ENCODE measurements around the gene UBE2J1. TPM values are rescaled to one million over a fixed set of nuclear protein-coding genes. Genes with fewer than 3 reads are reported as not detected.
"Not testable (repeated sequence)": the region's sequence is repeated elsewhere in the genome, so short reads cannot be mapped to it uniquely, and the experiment has no call there.

UBE2J1 gene, protein sequence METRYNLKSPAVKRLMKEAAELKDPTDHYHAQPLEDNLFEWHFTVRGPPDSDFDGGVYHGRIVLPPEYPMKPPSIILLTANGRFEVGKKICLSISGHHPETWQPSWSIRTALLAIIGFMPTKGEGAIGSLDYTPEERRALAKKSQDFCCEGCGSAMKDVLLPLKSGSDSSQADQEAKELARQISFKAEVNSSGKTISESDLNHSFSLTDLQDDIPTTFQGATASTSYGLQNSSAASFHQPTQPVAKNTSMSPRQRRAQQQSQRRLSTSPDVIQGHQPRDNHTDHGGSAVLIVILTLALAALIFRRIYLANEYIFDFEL
- 34.1 and 36.8 TPM in 2 replicates for total RNA-seq
- long read RNA-seq, full-length matches to known transcripts = 14 of 33 reads
- long read RNA-seq, partial matches to known transcripts = 12 of 33 reads
- long read RNA-seq, other reads (novel, unspliced or antisense) = 7 of 33 reads

DNA sequence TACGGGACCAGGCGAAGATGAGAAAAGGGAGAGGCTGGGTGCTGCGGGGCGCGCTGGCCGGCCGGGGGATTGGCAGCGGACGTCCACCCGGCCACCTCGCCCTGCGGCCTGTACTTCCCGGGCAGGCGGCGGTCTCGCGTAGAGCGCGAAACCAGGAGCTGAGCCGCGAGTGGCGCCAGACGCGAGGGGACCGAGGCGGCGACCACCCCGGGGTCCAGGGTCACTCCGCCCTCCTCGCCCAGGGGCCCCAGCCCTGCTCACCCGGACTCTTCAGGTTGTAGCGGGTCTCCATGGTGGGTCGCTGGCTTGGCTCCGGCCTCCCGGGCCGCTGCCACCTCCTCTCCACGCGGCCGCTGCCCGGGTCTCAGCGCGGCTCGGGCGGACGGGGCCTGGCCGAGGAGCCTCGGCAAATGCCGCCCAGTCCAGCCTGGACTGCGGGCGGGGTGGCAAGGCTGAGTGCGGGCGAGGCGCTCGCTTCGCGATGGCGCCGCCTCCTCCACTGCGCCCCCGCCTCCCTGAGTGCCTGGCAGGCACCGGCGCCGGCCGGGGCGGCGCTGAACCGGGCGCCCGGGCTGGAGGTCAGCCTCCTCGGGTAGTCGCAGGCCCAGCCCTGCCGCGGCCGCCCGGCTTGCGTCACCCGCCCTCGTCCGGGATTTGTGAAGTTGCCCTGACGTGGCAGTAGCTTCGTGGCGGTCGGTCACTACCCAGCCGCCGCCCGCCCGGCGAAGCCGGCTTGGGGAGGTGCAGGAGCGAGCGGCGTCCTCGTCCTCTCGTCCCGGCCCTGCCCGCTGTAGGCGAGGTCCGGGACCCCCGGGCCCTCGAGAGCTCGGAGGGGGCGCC, at the start of gene UBE2J1:
TSS of gene UBE2J1 (minus strand) at position 445 of the 840 bp plus-strand sequence. CDS start at position 292, 153 bp downstream.
- Mint-ChIP-seq H3K9me3 (no peaks in the 10 kb centered on the region), H3K4me1 (peaks cover 53% of the 10 kb centered on the region), H3K4me3 (peak within 1 kb of the TSS; percentile 97), H3K27me3 (ENCODE audit: low read depth) (peaks cover 1% of the 10 kb centered on the region), H3K27ac (ENCODE audit: unreplicated experiment) (peak within 1 kb of the TSS; percentile 94), H3K36me3 (ENCODE audit: low read depth) (no peaks in the 10 kb centered on the region)
- TF ChIP-seq, protein P1, sequence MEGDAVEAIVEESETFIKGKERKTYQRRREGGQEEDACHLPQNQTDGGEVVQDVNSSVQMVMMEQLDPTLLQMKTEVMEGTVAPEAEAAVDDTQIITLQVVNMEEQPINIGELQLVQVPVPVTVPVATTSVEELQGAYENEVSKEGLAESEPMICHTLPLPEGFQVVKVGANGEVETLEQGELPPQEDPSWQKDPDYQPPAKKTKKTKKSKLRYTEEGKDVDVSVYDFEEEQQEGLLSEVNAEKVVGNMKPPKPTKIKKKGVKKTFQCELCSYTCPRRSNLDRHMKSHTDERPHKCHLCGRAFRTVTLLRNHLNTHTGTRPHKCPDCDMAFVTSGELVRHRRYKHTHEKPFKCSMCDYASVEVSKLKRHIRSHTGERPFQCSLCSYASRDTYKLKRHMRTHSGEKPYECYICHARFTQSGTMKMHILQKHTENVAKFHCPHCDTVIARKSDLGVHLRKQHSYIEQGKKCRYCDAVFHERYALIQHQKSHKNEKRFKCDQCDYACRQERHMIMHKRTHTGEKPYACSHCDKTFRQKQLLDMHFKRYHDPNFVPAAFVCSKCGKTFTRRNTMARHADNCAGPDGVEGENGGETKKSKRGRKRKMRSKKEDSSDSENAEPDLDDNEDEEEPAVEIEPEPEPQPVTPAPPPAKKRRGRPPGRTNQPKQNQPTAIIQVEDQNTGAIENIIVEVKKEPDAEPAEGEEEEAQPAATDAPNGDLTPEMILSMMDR (conservative IDR thresholded peaks at IDR 0.05) = peak; percentile 21
- DNase-seq (ENCODE audit: low read depth, low spot score) = peak; percentile 82

DNA sequence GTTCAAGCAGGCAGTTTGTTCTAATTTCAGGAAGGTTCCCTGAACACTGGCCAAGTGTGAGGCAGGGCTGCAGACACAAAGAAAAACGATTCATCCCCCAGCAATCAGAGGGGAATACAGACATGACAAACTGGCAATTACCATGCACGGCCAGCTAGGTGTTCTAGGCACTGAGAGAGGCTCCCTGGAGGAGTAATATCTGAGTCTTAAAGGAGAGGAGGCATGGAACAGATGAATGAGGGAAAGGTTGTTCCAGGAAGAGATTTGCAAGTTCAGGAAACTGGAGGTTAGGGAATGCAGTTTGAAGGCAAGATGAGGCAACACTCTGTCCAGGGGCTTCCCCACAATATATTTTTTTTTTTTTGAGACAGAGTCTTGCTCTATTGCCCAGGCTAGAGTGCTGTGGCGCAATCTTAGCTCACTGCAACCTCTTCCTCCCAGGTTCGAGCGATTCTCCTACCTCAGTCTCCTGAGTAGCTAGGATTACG, 48.4 kb upstream of the UBE2J1 start:
- H3K4me3 Mint-ChIP-seq = no peak overlapping the region
- peak overlapping the region; percentile 17 for H3K27ac Mint-ChIP-seq (ENCODE audit: unreplicated experiment)
- no peaks in the 10 kb centered on the region for H3K36me3 Mint-ChIP-seq (ENCODE audit: low read depth)
- H3K27me3 Mint-ChIP-seq (ENCODE audit: low read depth) = no peaks in the 10 kb centered on the region
- TF ChIP-seq, protein P1 (conservative IDR thresholded peaks at IDR 0.05) = no peak
- no peak for DNase-seq (ENCODE audit: low read depth, low spot score)
- H3K9me3 Mint-ChIP-seq = no peaks in the 10 kb centered on the region
- H3K4me1 Mint-ChIP-seq = peaks cover 11% of the 10 kb centered on the region

DNA sequence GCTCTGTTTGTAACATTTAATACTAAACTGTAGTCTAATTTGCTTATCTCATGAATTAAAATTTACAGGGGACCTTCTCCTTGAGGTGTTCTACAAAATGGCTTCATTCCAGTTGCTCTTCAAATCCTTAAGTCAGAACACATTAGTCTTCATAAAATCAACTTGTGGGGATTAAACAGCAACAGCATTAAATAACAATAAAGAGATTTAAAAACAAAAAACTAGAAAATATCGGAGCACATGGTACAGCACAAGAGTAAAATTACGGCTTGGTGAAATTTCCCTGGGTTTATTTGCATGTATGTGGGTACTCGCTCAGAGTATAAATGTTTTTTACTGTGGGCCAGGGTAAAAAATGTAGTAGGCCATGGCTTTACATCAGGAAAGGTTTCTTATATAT, 47.5 kb upstream of the UBE2J1 start:
- H3K27me3 Mint-ChIP-seq (ENCODE audit: low read depth) = no peaks in the 10 kb centered on the region
- no peak for DNase-seq (ENCODE audit: low read depth, low spot score)
- peaks cover 4% of the 10 kb centered on the region for H3K4me1 Mint-ChIP-seq
- TF ChIP-seq, protein P1 (conservative IDR thresholded peaks at IDR 0.05) = no peak
- H3K27ac Mint-ChIP-seq (ENCODE audit: unreplicated experiment) = no peak overlapping the region
- H3K36me3 Mint-ChIP-seq (ENCODE audit: low read depth) = no peaks in the 10 kb centered on the region
- no peak overlapping the region for H3K4me3 Mint-ChIP-seq
- H3K9me3 Mint-ChIP-seq = no peaks in the 10 kb centered on the region

DNA sequence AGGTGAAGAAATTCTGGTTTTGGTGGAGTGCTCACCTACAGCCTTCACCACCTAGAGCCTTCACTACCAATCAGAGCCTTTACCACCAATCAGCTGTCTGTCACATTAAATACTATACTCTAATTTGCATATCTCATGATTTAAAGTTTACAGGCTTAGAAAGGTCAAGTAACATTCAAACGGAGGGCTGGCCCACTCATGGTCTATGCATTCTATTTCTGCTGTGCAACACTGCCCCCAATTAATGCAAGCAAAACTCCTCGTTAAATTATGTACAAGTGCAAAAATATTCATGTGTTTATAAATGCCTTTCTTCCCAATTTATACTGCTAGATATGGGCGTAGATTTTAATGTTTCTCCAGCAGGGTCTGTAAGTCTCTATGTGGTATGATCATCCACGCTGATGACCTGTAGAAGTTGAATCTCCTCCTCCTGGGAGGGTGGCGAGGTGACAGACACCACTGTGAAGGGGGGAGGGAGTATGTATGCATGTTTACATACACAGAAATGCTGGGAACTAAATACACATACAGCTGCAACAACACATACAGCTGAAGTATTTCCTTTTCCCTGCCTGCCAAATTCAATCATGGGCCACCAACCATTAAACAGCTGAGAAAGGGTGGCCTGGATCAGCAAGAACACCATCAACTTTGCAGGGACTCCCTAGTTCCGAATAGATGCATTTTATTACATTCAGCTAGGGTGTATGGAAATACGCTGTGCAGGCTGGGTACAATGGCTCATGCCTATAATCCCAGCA, 46.4 kb upstream of the UBE2J1 start:
- Mint-ChIP-seq H3K27ac (ENCODE audit: unreplicated experiment) (no peak overlapping the region), H3K4me1 (no peaks in the 10 kb centered on the region), H3K27me3 (ENCODE audit: low read depth) (no peaks in the 10 kb centered on the region), H3K4me3 (no peak overlapping the region), H3K36me3 (ENCODE audit: low read depth) (no peaks in the 10 kb centered on the region), H3K9me3 (no peaks in the 10 kb centered on the region)
- TF ChIP-seq, protein P1 (conservative IDR thresholded peaks at IDR 0.05) = no peak
- DNase-seq (ENCODE audit: low read depth, low spot score) = no peak

DNA sequence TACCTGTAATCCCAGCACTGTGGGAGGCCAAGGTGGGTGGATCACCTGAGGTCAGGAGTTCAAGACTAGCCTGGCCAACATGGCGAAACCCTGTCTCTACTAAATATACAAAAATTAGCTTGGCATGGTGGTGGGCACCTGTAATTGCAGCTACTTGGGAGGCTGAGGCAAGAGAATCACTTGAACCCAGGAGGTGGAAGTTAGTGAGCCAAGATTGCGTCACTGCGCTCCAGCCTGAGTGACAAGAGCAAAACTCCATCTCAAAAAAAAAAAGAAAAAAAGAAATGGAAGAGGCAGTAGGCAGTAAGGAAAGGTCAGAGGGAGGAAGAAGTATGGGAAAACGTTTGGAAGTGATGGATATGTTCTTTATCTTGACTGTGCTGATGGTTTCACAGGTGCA, 45.4 kb upstream of the UBE2J1 start:
- not testable (repeated sequence) for H3K4me3 Mint-ChIP-seq; H3K9me3 Mint-ChIP-seq; H3K27ac Mint-ChIP-seq (ENCODE audit: unreplicated experiment); H3K36me3 Mint-ChIP-seq (ENCODE audit: low read depth); H3K4me1 Mint-ChIP-seq; H3K27me3 Mint-ChIP-seq (ENCODE audit: low read depth); DNase-seq (ENCODE audit: low read depth, low spot score)
